Sigmoid colon (tissue), 4 donors: ENCODE measurements around the gene RHBDF1.

ENCODE experiments used
- EP300 ChIP-seq, 4 donors: sonication (generic); formaldehyde crosslinking; IDR thresholded peaks; one replicate each; pipeline ENCODE4 v1.6.1; 2017; ENCODE audit warnings: antibody characterized with exemption in 4 of 4
- POLR2A ChIP-seq, 2 donors: fragments of 450-650 bp; IDR thresholded peaks; one replicate each; pipeline ENCODE4 v1.6.1; 2016; ENCODE audit warnings: antibody characterized with exemption in 2 of 2, mild to moderate bottlenecking in 2 of 2, moderate library complexity in 2 of 2
- POLR2AphosphoS5 ChIP-seq, 4 donors: sonication (generic); formaldehyde crosslinking; IDR thresholded peaks; one replicate each; pipeline ENCODE4 v1.6.1; 2017; ENCODE audit warnings: antibody characterized with exemption in 4 of 4
- TF ChIP-seq, protein P1 (sequence below), 4 experiments: fragments of 450-650 bp in 3 of 4; fragments of 200-600 bp in 1 of 4; IDR thresholded peaks; one replicate each; pipeline ENCODE4 v1.5.1; 2016 to 2019; ENCODE audit warnings: antibody characterized with exemption in 4 of 4, mild to moderate bottlenecking in 3 of 4, moderate library complexity in 2 of 4

DNA sequence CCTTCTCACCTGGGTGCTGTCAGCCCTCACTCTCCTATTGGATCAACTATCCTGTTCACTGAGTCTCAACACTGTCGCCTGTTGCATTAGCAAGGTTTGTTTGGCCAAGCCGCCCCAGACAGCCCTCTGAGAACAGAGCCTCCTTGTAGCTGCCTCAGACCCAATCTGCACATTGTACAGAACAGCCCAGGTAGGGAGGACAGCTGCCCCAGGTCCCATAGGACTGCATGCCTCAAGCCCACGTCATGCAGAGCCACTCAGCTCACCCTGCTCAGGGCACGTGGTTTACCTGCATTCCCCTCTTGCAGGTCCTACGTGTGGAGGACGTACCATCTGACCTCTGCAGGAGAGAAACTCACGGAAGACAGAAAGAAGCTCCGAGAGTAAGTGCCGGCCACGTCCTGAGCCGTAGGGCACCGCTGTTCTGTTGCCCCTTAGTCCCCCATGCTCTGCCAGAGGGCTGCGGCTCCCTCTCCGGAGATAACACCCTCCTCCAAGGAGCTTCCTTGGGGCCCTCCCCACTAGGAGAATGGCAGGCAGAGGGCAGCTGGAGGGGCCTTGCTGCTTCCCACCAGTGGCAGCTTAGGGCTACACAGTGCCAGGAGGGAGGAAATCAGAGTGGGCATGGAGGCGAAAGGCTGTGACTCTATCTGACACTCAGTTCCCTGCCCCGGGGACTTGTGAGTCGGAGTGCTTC, 16.1 kb downstream of the RHBDF1 start:
- no peak for TF ChIP-seq EP300 (IDR thresholded peaks at IDR 0.05)
- TF ChIP-seq POLR2AphosphoS5 (IDR thresholded peaks at IDR 0.05): no peak
- TF ChIP-seq POLR2A (IDR thresholded peaks at IDR 0.05): no peak
- TF ChIP-seq, protein P1, sequence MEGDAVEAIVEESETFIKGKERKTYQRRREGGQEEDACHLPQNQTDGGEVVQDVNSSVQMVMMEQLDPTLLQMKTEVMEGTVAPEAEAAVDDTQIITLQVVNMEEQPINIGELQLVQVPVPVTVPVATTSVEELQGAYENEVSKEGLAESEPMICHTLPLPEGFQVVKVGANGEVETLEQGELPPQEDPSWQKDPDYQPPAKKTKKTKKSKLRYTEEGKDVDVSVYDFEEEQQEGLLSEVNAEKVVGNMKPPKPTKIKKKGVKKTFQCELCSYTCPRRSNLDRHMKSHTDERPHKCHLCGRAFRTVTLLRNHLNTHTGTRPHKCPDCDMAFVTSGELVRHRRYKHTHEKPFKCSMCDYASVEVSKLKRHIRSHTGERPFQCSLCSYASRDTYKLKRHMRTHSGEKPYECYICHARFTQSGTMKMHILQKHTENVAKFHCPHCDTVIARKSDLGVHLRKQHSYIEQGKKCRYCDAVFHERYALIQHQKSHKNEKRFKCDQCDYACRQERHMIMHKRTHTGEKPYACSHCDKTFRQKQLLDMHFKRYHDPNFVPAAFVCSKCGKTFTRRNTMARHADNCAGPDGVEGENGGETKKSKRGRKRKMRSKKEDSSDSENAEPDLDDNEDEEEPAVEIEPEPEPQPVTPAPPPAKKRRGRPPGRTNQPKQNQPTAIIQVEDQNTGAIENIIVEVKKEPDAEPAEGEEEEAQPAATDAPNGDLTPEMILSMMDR (IDR thresholded peaks at IDR 0.05): no peak
